ENCODE results near the gene TCF3.

Gene TCF3

DNA sequence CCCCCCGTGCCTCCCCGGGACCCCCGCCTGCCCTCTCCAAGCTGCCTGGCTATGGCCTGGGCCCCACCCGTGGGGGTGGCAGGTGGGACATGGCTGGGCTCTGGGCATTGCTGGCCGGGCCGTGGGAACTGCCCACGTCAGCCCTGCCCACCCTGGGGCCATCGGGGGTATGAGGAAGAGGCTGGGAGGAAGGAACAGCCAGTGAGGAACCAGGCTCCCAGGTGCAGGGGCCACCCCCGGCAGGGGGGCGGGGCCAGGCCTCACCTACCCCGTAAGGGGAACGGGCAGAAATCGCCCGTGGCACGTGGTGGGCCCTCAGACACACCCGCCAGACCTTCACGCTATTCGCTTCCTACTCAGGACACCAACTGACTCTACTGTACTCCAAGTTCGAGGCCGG is 22.4 kb downstream of the TCF3 start:
- DNase-seq (ENCODE audit: low read depth) = no peak

DNA sequence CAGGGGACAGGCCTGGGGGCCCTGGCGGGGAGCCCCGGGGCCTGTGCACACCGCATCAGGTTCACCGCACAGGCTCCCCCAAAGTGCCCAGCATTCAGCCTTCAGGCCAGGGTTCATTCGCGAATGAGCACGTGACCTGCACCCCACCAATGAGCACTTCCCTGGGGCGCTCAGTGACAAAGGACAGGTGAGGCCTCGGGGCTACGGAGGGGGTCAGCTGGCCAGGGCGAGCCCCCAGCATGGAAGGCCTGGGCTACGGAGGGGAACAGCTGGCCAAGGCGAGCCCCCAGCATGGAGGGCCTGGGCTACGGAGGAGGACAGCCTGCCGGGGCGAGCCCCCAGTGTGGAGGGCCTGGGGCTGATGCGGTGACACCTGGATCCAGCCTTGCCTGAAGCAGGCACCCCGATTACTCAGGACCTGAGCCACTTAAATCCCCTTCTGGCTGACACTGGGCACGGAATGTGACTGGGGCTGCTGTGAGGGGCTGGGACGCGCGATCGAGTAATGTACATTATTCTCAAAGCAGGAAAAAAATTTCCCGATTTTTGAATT is 23.1 kb downstream of the TCF3 start:
- DNase-seq (ENCODE audit: low read depth) = no peak

DNA sequence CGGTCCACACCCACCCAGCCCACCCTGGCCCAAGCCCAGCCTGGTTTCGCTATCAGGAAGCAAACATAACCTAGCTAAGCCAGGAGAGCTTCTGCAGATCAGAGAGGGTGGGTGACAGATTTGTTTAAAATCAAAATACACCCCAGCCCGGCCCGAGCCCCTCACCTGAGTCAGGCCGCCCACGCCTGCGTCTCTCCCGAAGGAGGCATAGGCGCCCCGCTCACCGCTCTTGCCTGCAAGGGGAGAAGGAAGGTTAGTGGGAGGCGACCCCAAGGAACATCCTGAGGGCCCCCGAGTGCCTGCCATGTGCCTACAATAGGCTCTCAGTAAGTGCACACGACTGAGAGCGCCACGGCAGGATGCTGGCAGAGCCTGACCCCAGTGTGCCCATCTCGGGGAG is 25.2 kb downstream of the TCF3 start:
- DNase-seq (ENCODE audit: low read depth) = no peak

DNA sequence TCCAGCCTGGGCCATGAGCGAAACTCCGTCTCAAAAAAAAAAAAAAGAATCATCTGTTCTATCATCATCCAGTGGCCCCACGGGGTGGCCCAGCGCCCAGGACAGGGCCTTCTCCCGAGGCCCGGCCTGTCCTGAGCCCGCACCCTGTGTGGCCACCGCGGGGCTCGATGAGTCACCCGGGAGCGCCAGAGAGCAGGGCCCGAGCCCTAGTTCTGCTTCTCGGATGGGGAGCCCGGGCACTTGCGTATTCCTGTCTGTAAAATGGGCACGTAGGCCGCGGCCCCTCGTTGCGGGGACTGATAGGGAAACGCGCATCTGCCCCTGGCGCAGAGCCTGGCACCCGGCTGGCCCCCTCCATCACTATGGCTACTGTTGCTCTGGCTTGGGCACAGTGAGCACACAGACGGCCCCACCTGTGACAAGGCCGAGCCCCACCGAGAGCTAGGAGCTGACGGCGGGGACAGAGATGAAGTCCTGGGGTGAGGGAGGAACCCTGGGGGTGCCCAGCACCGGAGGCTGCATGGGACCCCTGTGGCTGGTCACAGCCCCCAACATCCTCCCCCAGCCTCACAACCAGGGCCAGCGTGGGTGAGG is 25.9 kb downstream of the TCF3 start:
- DNase-seq (ENCODE audit: low read depth) = no peak

DNA sequence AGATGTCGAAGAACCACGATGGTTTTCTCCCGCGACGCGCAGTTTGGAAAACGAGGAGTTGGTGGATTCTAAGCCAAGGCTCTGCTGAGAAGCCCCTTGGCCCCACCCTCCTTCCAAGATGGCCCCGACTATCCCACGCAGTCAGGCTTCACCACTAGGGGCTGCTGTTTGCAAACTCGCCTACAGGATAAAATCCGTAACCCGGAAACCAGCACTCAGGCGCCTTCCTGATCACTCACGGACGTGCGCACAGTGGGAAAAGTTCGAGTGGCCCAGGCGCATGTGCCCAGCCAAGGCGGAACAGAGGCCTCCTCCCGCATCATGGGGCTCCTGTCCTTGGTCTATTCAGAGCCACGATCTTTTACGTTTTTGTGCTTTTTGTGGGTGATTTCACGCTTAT is 28.0 kb downstream of the TCF3 start:
- DNase-seq (ENCODE audit: low read depth) = peak; percentile 35

DNA sequence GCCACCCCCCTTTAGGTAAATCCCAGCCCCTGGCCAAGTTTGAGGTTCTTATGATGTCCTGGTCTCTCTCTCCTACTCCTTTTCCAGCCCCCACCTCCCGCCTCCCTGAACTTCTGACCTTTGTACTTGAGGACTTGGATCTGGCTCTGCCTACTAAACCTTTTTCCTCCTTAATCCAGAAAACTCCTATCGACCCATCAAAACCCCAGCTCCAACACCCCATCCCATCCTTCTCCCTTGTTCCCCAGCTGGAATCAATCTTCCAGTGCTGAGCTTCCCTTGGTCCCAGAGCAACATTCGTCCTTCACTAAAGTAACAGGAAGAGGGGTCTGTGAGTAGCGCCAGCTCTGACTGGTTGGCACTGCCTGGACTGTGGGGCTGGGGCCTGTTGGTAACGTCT is 29.9 kb downstream of the TCF3 start:
- DNase-seq (ENCODE audit: low read depth) = no peak

DNA sequence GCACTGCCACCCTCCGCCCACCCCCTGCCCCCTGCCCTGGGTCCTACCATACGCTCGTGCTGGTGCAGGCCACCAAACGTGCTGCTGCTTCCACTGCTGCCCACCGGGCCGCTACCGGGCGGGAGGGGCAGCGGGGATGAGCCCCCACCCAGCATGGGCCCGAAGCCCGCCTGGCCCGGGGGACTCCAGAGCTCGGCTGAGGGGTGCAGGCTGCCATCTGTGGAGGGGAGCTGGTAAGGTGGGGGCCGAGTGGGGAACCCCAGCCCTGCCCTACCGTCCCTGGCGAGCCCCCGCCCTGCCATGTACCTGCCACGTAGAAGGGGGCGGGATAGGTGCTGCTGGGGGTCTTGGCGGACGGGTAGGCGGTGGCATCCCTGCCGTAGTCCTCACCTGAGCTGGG is 30.4 kb downstream of the TCF3 start:
- DNase-seq (ENCODE audit: low read depth) = no peak

DNA sequence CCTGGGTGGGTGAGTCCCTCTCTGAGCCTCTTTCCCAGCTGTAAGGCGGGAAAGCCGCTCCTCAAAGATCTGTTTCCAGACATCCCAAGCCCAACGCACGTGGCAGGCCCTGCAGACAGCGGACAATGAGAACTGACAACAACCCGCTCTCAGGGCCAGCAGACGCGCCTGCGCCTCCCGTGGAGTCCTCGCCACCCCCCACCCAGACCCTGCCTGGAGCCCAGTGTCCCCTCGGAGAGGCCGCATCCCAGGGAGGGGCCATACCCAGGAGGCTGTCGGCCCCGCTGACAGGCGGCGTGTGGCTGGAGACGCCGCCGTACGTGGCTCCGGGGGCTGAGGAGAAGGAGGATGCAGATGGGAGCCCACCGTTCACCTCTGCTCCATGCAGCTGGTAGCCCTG is 30.8 kb downstream of the TCF3 start:
- DNase-seq (ENCODE audit: low read depth) = no peak

DNA sequence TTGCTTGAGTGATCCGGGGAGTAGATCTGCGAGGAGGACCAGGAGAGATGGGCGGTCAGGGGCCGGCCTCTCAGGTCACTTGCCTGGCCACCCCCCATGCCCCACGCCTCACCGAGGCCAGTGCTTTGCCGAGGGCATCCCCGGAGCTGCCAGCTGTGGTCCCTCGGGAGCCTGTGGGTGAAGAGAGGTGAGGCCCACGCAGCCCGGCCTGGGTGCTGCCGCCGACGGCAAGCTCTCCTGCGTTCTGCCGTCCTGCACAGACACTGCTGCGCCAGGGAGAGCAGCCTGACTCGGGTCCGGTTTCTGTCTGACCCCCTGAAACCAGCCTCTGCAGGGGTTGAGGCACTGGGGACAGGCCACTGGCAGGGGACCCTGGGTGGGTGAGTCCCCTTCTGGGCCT is 31.4 kb downstream of the TCF3 start:
- DNase-seq (ENCODE audit: low read depth) = no peak

DNA sequence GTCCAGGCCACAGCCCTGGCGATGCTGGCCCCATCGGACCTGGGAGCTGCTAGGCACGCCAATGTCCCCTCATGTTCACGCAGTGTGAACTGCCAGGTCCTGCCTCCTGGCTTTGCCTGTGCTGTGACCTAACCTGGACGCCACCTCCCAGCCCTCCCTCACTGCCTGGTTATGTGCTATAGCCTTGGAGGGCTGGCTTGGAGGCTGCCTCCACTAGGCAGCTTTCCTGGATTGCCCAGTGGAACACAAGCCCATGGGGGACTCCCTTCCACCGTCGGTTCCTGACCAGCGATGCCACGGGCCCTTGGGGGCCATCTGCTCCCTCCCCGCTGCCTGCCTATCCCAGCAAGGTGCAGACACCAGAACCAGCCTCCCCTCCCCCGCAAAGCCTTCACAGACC is 31.9 kb downstream of the TCF3 start:
- DNase-seq (ENCODE audit: low read depth) = no peak

DNA sequence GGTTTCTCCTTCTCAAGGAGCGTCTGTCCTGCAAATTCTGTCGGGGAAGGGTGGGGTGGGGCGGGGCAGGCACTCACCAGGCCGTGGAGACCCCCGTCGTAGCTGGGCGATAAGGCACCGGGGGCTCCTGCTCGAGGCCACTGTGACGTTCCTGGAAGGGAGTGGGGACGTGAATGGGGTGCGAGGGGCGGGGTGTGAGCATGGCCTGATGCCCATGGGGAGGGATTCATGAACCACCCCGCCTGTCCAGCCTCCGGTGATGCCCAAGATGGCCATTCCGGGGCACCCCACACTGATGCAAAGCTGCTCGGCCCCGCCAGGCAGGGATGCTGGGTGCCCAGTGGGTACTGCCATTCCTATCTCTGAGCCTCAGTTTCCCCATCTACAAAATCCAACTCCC is 32.7 kb downstream of the TCF3 start:
- no peak for DNase-seq (ENCODE audit: low read depth)

DNA sequence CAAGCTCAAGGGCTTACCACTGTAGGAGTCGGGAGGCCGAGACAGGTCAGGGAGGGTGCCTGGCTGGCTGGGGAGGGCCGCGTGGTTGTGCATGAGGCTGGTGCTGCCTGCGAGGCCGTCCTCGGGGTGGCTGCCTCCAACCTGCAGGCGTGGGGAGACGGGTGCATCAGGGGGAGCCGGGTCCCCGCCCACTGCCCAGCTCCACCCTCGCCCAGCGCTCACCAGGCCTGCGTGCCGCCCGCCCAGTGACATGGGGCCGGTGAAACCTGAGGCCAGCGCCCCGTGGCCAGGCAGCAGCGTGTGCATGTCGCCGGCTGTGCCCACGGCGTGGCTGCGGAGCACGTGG is 33.3 kb downstream of the TCF3 start:
- no peak for DNase-seq (ENCODE audit: low read depth)

DNA sequence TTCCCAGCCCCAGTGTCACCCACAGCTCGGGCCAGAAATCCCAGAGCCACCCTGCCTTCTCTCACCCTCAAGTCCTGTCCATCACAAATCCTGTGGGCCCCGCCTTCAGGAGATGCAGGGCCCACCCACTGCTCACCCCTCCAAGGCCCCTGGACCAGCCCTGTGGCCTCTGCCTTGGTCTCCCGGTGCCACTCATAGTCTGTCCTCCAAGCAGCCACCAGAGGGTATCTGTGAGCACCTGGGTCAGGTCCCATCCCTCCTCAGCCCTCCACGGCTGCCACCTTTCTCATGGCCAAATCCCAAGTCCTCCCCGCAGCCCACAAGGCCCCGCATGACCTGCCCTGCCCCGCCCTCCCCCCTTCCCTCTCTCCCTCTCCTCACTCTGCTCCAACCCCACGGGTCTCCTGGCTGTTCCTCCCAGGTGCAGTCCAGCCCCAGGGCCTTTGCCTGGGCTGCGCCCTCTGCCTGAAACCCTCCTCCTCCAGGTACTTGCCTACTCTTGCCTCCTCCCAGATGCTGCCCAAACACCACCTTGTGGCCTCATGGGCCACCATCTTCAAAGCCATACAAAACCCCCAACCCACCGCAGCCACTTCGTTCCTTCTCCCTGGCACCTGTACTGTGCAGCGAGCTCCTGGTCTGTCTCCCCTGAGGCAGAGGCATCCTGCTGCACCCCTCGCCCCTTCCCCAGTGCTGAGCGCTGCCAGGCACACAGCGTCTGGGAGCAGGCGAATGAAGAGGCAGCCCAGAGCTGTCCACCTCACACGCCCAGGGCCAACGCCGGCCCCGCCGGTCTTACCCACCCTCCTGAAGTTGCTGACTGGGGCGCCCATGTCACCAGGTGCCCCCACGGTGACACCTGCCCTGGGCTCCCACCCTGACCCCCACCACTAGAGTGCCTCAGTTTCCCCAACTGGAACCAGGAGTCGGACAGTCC is 34.0 kb downstream of the TCF3 start:
- DNase-seq (ENCODE audit: low read depth) = no peak

DNA sequence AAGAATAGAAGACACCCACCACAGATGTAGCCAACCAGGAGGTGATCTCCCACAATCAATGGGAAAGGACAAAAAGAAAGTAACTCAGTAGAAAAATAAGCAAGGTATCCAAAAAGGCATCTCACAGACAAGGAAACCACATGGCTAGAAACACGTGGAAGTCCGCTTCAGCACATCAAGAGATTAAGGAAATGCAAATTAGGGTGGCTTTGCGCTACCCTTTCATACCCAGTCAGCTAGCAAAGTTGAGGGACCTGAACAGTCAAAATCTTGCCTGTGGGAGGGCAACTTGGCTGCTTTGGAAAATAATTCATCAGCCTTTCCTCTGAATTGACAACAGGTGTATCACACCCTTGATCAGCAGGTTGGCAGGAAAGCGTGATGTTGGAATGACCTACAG is 35.5 kb downstream of the TCF3 start:
- DNase-seq (ENCODE audit: low read depth) = no peak

DNA sequence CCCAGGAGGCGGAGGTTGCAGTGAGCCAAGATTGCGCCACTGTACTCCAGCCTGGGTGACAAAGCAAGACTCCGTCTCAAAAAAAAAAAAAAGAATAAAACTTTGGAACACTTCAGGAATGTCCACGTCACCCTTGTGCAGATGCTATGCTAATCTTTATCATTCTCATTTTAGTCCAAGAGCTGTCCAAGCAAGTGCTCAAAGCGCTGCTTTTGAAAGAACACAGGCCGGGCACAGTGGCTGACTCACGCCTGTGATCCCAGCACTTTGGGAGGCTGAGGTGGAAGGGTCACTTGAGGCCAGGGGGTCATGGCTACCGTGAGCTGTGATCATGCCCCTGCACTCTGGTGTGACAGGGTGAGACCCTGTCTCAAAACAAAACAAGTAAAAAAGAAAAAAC is 36.0 kb downstream of the TCF3 start:
- DNase-seq (ENCODE audit: low read depth) = no peak

DNA sequence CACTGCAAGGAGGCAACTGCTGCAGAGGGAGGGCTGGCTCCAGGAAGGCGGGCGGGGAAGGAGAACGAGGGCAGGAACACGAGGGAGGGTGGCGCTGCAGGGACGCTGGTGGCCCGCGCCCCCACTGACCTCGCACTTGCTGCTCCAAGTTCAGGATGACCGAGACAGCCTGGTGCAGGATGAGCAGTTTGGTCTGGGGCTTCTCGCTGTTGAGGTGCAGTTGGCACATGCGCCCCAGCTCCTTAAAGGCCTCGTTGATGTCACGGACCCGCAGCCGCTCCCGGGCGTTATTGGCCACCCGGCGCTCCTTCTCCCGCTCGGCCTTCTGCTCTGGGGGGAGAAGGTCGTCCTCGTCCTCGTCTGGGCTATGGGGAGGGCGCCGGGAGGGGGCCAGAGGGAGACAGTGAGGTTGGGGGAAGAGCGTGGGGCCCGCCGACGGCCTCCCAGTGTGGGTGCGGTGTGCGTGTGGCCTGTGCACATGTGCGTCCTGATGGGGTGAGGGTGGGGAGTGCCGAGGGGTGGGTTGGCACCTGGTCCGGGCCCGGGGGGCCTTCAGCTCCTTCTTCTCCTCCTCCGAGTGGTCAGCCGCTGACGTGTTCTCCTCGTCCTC is 37.2 kb downstream of the TCF3 start:
- no peak for DNase-seq (ENCODE audit: low read depth)

DNA sequence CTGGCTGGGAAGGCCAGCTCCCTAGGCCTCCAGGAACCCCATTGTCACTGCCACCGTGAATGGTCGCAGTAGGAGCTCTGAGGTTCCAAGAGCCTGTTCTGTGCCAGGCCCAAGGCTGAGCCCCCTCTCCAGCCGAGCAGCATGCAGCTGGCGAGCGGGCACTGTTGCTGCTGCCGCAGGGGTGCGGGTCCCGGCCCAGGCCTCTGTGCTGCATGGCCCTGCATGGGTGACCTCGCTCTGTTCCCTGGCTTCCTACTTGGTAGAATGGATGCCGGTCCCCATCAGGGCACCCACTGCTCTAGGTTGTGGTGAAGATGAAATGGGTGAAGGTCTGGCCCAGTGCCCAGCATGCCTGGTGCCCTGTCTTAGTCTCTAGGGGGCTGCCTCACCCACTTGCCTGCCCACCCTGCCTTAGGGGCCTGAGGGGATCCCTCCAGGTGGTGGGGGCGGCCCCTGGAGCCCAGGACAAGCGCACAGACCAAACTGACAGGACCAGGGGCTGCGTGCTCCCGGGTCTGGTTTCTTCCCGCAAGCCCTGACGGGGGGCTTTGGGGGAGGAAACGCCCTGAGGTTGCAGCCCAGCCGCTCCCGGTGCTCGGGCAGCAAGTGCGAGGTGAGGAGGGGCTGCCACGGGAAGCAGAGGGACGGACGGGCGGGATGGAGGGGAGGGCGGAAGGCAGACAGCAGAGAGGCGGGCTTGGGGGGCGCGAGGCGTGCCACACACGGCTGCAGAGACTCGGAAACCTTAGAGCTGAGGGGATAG is 38.4 kb downstream of the TCF3 start:
- no peak for DNase-seq (ENCODE audit: low read depth)

DNA sequence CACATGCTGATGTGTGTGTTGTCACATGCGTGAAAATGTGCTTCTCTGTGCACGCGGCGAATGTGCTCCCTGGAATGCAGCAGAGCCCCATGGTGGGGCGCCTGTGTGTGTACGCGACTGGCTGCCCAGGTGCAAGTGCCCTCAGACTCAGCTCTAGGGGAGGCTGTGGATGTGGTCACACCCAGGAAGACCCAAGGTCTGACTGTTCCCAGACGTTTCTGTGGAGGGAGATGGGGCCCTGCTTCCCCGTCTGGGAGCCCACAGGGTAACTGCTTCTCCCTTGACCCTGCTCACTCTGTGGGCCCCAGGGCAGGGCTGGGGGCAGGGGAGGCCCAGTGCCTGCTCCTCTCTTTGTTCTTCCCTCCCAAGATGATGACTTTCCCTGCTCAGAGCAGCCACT is 39.3 kb downstream of the TCF3 start:
- no peak for DNase-seq (ENCODE audit: low read depth)

DNA sequence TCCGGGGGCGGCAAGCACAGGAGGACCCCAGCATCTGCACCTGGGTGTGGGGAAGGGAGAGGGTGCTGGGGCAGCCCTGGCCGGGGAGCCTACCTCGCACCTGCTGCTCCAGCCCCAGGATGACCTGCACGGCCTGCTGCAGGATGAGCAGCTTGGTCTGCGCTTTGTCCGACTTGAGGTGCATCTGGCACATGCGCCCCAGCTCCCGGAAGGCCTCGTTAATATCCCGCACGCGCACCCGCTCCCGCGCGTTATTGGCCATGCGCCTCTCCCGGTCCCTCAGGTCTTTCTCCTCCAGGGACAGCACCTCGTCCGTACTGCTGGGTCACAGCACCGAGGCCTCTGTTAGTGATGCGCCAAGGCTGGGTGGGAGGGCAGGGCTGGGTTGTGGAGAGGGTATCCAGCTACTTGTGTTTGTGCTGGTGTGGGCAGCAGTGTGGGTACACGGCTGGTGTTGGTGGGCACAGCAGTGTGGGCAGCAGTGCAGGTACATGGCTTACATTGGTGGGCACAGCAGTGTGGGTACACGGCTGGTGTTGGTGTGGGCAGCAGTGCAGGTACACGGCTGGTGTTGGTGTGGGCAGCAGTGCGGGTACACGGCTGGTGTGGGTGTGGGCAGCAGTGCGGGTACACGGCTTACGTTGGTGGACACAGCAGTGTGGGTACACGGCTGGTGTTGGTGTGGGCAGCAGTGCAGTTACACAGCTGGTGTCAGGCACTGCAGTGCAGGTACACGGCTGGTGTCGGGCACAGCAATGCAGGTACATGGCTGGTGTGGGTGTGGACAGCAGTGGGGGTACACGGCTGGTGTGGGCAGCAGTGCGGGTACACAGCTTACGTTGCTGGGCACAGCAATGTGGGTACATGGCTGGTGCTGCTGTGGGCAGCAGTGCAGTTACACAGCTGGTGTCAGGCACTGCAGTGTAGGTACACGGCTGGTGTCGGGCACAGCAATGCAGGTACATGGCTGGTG is 40.0 kb downstream of the TCF3 start:
- no peak for DNase-seq (ENCODE audit: low read depth)

DNA sequence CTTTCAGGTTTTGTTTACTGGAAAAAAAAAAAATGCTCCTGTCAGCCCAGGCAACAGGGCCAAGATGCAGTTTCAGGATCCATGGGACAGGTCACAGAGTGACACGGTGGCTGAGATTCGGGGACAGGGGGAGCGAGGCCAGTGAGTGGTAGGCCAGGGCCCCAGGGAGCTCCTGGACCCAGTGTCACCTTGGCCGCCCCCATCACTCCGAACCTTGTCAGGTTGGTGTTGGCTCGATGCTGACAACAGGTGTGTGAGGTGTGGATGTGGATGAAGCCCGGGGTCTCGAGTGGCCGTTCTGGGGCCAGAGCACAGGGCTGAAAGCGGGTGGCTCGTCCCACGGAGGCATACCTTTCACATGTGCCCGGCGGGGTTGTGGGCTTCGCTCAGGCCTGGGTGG is 41.1 kb downstream of the TCF3 start:
- no peak for DNase-seq (ENCODE audit: low read depth)

DNA sequence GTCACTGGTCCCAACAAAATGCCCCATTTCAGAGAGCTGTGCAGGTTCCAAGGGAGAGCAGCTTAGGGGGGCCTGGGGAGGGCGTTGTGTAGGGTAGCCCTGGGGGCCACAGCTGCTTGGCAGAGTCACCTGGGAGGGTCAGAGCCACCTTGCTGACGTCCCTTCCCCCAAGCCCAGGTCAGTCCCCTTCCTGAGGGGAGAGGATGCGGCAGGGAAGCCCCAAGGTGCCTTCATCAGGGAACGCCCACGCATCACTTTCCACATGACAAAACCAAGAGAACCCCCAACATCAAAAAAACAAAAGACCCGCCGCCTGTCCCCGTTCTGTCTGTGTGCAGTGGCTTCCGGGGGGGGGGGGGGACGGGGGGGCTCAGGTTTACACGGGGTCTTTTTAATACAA is 41.8 kb downstream of the TCF3 start:
- no peak for DNase-seq (ENCODE audit: low read depth)
